Neural progenitor cell (in vitro differentiated cells): ENCODE measurements around the gene RLBP1. TPM values are rescaled to one million over a fixed set of nuclear protein-coding genes. Genes with fewer than 3 reads are reported as not detected.

Source experiments
- DNase-seq: peaks from one replicate; pipeline ENCODE4 v3.0.0-alpha.2; 2016; ENCODE audit warnings: low spot score
- H2AFZ ChIP-seq: fragments of 200-600 bp; sonication (generic); replicated peaks from 2 replicates; pipeline ENCODE4 v1.6.1; 2016; ENCODE audit warnings: antibody characterized with exemption
- H3F3A ChIP-seq: fragments of 200-600 bp; sonication (generic); 2 replicates; pipeline ENCODE4 v1.6.1; 2016; ENCODE audit warnings: antibody characterized with exemption, low read depth
- H3K27ac ChIP-seq: fragments of 200-600 bp; sonication (generic); 2 replicates; pipeline ENCODE4 v1.5.1; 2016; ENCODE audit warnings: mild to moderate bottlenecking
- H3K27me3 ChIP-seq: fragments of 200-600 bp; sonication (generic); 2 replicates; pipeline ENCODE4 v1.6.1; 2016; ENCODE audit warnings: mild to moderate bottlenecking, moderate library complexity
- H3K36me3 ChIP-seq: fragments of 200-600 bp; sonication (generic); 2 replicates; pipeline ENCODE4 v1.5.1; 2016
- H3K4me1 ChIP-seq: fragments of 200-600 bp; sonication (generic); 2 replicates; pipeline ENCODE4 v1.6.1; 2016; ENCODE audit warnings: mixed run types
- H3K4me2 ChIP-seq: fragments of 200-600 bp; sonication (generic); 2 replicates; pipeline ENCODE4 v1.6.1; 2016
- H3K4me3 ChIP-seq: fragments of 200-600 bp; sonication (generic); 2 replicates; pipeline ENCODE4 v1.5.1; 2016
- H3K79me2 ChIP-seq: fragments of 200-600 bp; sonication (generic); 2 replicates; pipeline ENCODE4 v1.6.1; 2016; ENCODE audit warnings: low read depth
- H3K9ac ChIP-seq: fragments of 200-600 bp; sonication (generic); 2 replicates; pipeline ENCODE4 v1.6.1; 2016
- H3K9me3 ChIP-seq: fragments of 200-600 bp; sonication (generic); 2 replicates; pipeline ENCODE4 v1.5.1; 2016; ENCODE audit warnings: low read depth
- H4K20me1 ChIP-seq: fragments of 200-600 bp; sonication (generic); 2 replicates; pipeline ENCODE4 v1.6.1; 2016; ENCODE audit warnings: low read depth
- H3K27ac Mint-ChIP-seq: 3 replicates; pipeline ENCODE4 v1.8.0; 2021; ENCODE audit warnings: mixed read lengths
- H3K27me3 Mint-ChIP-seq: 2 replicates; pipeline ENCODE4 v1.8.0; 2022; ENCODE audit warnings: low read depth, mild to moderate bottlenecking, inconsistent platforms, moderate library complexity, mixed read lengths; ENCODE audit not compliant: insufficient read depth
- H3K36me3 Mint-ChIP-seq: 3 replicates; pipeline ENCODE4 v1.8.0; 2021; ENCODE audit warnings: mixed read lengths
- H3K4me1 Mint-ChIP-seq: 3 replicates; pipeline ENCODE4 v1.8.0; 2021; ENCODE audit warnings: mixed read lengths
- H3K4me3 Mint-ChIP-seq: 3 replicates; pipeline ENCODE4 v1.8.0; 2021; ENCODE audit warnings: mild to moderate bottlenecking, moderate library complexity, mixed read lengths
- H3K9me3 Mint-ChIP-seq: 3 replicates; pipeline ENCODE4 v1.8.0; 2020; ENCODE audit warnings: mixed read lengths
- EZH2 ChIP-seq: fragments of 200-600 bp; sonication (generic); IDR thresholded peaks from 2 replicates; pipeline ENCODE4 v1.6.1; 2017; ENCODE audit warnings: antibody characterized with exemption, mild to moderate bottlenecking, moderate library complexity
- EZH2phosphoT487 ChIP-seq: fragments of 200-600 bp; sonication (generic); IDR thresholded peaks from 2 replicates; pipeline ENCODE4 v1.6.1; 2017; ENCODE audit warnings: antibody characterized with exemption
- total RNA-seq: library from RNA; depleted of rRNA; stranded (reverse); fragments of >200 nt; gene quantifications from 2 replicates; pipeline ENCODE4 v1.2.3, GENCODE V29; 2015; ENCODE audit warnings: low replicate concordance
- TF ChIP-seq, protein P1 (sequence below): fragments of 200-600 bp; sonication (generic); IDR thresholded peaks from 2 replicates; pipeline ENCODE4 v1.5.1; 2017; ENCODE audit warnings: antibody characterized with exemption, mild to moderate bottlenecking

The RLBP1 gene
- total RNA-seq, 1 donor from 2014 or later: 2.6 TPM

DNA sequence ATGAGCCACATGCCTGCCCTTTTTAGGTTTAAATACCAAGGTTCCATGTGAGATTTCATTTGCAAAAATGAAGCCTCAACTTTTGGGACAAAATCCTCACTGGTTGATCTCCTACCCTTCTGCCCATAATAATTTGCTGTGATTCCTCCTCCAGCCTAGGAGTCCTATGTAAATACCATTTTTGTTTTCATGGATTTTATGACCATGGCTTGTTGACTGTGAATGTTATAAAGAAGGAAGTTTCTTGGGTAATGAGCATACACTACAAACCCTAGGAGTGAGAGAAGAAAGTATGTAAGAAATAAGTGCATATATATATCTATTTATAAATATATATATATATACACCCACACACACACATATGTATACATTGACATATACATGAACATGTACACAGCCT, 13.1 kb downstream of the RLBP1 start:
- Mint-ChIP-seq H3K4me1 (peaks cover 3% of the 10 kb centered on the region), H3K27me3 (peaks cover 7% of the 10 kb centered on the region), H3K9me3 (no peaks in the 10 kb centered on the region), H3K36me3 (no peaks in the 10 kb centered on the region), H3K27ac (no peak overlapping the region), H3K4me3 (no peak overlapping the region)
- Histone ChIP-seq H4K20me1 (no peaks in the 10 kb centered on the region), H3K9me3 (no peaks in the 10 kb centered on the region), H3K27ac (no peak overlapping the region), H3K9ac (no peak overlapping the region), H3K36me3 (no peaks in the 10 kb centered on the region), H2AFZ (no peak overlapping the region), H3K27me3 (no peaks in the 10 kb centered on the region), H3K79me2 (no peaks in the 10 kb centered on the region), H3K4me3 (no peak overlapping the region), H3K4me1 (no peaks in the 10 kb centered on the region), H3F3A (no peaks in the 10 kb centered on the region), H3K4me2 (no peak overlapping the region)
- DNase-seq: no peak
- TF ChIP-seq EZH2 (no peak), EZH2phosphoT487 (no peak)
- TF ChIP-seq, protein P1, sequence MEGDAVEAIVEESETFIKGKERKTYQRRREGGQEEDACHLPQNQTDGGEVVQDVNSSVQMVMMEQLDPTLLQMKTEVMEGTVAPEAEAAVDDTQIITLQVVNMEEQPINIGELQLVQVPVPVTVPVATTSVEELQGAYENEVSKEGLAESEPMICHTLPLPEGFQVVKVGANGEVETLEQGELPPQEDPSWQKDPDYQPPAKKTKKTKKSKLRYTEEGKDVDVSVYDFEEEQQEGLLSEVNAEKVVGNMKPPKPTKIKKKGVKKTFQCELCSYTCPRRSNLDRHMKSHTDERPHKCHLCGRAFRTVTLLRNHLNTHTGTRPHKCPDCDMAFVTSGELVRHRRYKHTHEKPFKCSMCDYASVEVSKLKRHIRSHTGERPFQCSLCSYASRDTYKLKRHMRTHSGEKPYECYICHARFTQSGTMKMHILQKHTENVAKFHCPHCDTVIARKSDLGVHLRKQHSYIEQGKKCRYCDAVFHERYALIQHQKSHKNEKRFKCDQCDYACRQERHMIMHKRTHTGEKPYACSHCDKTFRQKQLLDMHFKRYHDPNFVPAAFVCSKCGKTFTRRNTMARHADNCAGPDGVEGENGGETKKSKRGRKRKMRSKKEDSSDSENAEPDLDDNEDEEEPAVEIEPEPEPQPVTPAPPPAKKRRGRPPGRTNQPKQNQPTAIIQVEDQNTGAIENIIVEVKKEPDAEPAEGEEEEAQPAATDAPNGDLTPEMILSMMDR: no peak

DNA sequence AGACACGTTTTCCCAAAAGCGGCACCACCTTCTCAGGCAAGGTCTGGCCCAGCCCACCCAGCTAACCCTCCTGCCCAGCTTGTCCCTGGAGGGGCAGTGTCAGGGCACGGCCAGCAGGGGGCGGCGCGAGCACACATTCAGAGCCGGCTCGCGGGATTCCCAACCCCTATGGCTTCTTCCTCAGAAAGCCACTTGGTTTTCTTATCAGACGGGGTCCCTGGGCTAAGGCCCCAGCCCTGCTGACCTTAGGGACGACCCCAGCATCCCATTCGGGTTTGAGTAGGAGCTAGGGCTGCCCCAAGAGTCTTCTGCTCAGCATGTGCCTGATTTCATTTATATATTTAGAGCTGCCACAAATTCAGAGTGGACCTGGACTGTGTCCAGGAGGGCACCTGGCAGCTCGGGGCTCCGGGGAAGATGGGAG, 14.5 kb downstream of the RLBP1 start:
- peak; percentile 91 for DNase-seq
- H4K20me1 ChIP-seq: no peaks in the 10 kb centered on the region
- no peaks in the 10 kb centered on the region for H3F3A ChIP-seq
- H3K27ac Mint-ChIP-seq: peak overlapping the region; percentile 31
- no peaks in the 10 kb centered on the region for H3K27me3 ChIP-seq
- no peaks in the 10 kb centered on the region for H3K36me3 Mint-ChIP-seq
- H3K9me3 ChIP-seq: no peaks in the 10 kb centered on the region
- H3K9me3 Mint-ChIP-seq: no peaks in the 10 kb centered on the region
- H3K79me2 ChIP-seq: no peaks in the 10 kb centered on the region
- H3K27me3 Mint-ChIP-seq: peaks cover 7% of the 10 kb centered on the region
- H3K4me3 ChIP-seq: no peak overlapping the region
- H3K9ac ChIP-seq: no peak overlapping the region
- H3K4me1 ChIP-seq: no peaks in the 10 kb centered on the region
- peaks cover 3% of the 10 kb centered on the region for H3K4me1 Mint-ChIP-seq
- TF ChIP-seq, protein P1: peak; percentile 98
- TF ChIP-seq EZH2: no peak
- no peak for TF ChIP-seq EZH2phosphoT487
- H3K27ac ChIP-seq: no peak overlapping the region
- H3K4me3 Mint-ChIP-seq: no peak overlapping the region
- peak overlapping the region; percentile 52 for H3K4me2 ChIP-seq
- H2AFZ ChIP-seq: peak overlapping the region; percentile 65
- no peaks in the 10 kb centered on the region for H3K36me3 ChIP-seq

DNA sequence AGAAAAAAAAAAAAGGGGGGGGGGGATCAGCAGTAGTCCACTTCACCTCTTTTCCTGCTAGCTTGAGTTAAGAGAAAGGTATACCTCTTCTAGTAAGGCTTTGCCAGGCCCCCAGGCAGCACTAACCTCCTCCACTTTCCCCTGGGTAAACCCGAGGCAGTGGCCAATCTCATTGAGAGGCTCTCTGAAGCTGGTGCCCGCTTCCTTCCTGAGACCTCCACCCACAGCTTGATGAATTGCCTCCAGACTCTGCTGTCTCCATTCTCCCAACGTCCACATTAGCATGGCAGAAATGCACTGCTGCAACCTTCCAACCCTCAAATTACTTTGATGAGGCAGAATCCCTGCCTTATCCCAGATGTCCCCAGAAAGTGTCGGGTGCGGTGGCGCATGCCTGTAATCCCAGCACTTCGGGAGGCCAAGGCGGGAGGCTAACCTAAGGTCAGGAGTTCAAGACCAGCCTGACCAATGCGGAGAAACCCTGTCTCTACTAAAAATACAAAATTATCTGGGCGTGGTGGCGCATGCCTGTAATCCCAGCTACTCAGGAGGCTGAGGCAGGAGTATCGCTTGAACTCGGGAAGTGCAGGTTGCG, 15.3 kb downstream of the RLBP1 start:
- no peaks in the 10 kb centered on the region for H3K27me3 ChIP-seq
- no peak for DNase-seq
- H2AFZ ChIP-seq: no peak overlapping the region
- no peak overlapping the region for H3K4me2 ChIP-seq
- no peaks in the 10 kb centered on the region for H3K4me1 ChIP-seq
- no peaks in the 10 kb centered on the region for H3K9me3 ChIP-seq
- H3K36me3 ChIP-seq: no peaks in the 10 kb centered on the region
- Mint-ChIP-seq H3K4me1 (peaks cover 5% of the 10 kb centered on the region), H3K27ac (no peak overlapping the region), H3K27me3 (peaks cover 5% of the 10 kb centered on the region), H3K9me3 (no peaks in the 10 kb centered on the region), H3K4me3 (no peak overlapping the region), H3K36me3 (peaks cover 3% of the 10 kb centered on the region)
- no peaks in the 10 kb centered on the region for H3F3A ChIP-seq
- no peaks in the 10 kb centered on the region for H4K20me1 ChIP-seq
- no peak overlapping the region for H3K4me3 ChIP-seq
- no peaks in the 10 kb centered on the region for H3K79me2 ChIP-seq
- TF ChIP-seq EZH2 (no peak), EZH2phosphoT487 (no peak)
- TF ChIP-seq, protein P1: no peak
- H3K9ac ChIP-seq: no peak overlapping the region
- H3K27ac ChIP-seq: no peak overlapping the region
